Stimulated activated CD8-positive, alpha-beta memory T cell treated with anti-CD3 and anti-CD28 coated beads, Interleukin-12 subunit alpha, Interleukin-12 subunit beta, amount 100 ng/mL, for 24 hours (primary cell): ENCODE results near the gene MSRB2.

Source experiments
- DNase-seq: peaks from one replicate; pipeline ENCODE4 v3.0.0-alpha.2; 2020; ENCODE audit errors: extremely low read depth

The MSRB2 gene

DNA sequence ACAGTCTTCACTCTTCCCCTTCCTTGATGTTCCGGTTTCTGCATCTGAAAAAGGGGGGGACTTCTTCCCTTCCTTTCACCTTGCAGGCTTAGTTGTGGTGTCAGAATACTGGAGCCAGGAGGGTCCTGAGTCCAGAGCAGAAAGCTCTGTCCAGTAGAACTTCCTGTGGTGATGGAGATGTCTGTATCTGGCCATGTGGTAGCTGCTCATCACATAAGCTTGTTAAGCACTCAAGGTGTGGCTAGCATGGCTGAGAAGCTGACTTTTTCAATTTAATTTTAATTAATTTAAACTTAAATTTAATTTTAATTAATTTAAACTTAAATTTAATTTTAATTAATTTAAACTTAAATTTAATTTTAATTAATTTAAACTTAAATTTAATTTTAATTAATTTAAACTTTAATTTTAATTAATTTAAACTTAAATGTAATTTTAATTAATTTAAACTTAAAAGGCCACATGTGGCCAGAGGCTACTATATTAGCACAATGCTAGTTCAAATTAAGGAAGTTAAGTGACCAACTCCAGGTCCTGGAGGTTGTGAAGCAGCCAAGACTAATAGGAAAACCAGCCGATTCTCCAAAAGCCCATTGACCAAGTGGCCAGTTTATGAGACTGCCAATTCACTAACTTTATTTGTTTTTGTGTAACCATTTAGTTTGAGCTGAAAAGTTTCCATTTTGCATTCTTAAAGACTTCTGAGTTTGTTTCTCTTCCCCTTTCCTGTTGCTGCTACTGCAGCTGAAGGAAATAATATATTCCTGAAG lies 16.3 kb downstream of the MSRB2 start:
- DNase-seq: no peak

DNA sequence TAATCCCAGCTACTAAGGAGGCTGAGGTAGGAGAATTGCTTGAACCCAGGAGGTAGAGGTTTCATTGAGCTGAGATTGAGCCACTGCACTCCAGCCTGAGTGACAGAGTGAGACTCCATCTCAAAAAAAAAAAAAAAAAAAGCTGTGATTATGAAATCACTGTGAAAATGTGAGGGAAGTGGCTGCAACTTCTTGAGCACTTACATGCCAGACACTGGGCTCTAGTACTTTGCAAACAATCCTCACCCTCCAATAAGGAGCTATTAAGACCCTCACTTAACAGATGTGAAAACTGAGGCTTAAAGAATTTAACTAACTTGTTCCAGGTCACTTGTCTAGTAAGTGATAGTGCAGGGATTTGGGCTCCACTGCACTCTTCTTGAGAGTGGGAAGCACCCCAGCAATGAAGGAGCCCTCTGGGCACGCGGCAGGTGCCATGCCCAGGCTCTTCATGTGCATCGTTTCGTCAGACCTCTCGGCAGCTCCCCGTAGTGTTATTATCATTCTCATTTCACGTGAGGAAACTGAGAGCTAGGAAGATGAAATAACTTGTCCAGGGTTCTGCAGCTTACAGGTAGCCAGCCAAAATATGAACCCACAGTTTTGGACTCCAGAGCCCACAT lies 19.0 kb downstream of the MSRB2 start:
- no peak for DNase-seq

DNA sequence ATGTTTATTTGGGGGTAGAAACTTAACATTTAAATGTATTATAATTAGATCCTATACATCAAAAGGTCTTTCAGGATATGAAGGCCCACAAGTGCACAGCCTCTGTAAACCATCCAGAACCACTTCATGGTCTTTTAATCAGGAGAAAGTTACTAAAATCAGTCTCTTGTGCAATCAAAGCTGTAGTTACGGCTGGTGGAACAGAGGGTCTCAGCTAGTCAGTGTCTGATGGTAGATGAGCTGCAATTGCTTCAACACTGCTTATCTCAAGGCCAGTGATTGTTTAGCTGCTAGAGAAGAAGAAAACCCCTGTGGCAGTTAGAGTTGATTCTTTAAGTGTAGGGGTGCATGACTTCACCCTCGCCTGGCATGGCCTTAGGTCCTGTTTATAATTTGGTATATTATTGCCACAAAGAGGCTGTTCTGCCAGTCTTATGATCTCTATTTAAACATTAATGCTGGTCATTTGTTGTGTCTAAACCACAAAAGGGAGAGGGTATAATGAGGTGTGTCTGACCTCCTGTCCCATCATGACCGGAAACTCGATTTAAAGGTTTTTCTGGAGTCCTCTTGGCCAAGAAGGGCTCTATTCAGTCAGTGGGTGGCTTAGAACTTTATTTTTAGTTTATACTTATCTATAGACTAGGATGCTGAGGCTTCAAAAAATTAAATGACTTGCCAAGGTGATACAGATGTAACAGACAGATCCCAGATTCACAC lies 21.3 kb downstream of the MSRB2 start:
- no peak for DNase-seq

DNA sequence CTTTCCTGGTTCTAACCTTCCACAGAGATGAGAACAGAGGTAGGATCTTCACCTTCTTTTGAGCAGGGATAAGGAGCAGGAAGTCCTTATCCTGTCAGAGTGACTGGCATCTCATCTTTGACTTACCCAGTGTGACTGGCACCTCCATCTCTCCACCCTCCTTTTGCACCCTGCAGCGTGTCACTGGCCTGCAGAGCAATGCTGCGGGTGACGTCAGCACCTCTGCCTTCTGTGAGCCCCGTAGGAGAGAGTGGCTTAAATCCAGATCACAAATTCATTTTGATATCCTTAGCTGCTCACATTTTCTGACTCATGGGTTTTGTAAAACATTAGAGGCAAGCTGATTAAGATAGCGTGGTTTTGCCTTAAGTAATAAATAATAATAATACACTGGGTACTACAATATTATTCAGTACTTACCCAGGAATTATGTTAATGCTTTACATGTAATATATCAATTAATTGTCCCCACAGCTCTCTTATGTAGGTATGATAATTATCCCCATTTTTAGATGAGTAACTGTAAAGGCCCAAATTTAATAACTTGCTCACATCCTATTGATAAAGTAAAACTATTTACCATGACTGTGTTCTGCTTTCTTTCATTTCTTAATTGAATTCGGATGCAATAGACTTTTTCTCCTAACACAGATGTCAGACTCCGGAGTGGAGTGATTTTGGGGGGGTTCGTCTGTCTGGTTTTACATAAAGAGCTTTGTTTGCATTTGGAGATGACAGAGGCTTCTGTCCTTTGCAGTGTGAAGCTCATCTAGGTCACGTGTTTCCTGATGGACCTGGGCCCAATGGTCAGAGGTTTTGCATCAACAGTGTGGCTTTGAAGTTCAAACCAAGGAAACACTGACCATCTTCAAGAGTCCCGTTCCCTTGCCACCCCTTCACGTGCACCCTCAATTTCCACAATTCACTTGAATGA lies 24.9 kb downstream of the MSRB2 start:
- no peak for DNase-seq

DNA sequence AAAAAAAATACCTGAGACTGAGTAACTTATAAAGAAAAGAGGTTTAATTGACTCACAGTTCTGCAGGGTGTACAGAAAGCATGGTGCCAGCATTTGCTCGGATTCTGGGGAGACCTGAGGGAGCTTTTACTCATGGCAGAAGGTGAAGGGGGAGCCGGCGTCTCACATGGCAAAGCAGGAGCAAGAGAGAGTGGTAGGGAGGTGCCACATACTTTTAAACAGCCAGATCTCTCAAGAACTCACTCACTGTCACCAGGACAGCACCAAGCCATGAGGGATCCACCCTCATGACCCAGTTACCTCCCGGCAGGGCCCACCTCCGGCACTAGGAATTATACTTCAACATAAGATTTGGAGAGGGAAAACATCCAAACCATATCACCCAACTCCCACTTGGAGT lies 25.8 kb downstream of the MSRB2 start:
- no peak for DNase-seq

DNA sequence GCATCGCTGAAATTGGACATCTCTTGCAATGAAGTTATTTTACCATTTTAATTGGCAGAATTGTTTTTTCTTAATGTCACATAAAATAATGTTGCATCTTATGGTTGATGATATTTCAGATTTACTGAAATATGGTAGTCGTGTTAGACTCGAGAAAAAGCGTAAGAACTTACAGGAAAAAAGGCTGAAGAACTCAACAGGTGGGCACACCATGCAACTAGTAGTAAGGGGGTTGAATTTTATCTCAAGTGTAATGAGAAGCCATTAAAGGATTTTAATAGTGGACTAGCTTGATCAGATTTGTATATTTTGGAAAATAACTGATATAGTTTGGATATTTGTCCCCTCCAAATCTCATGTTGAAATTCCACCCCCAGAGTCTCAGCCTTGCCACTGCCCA lies 41.1 kb downstream of the MSRB2 start:
- DNase-seq: no peak

DNA sequence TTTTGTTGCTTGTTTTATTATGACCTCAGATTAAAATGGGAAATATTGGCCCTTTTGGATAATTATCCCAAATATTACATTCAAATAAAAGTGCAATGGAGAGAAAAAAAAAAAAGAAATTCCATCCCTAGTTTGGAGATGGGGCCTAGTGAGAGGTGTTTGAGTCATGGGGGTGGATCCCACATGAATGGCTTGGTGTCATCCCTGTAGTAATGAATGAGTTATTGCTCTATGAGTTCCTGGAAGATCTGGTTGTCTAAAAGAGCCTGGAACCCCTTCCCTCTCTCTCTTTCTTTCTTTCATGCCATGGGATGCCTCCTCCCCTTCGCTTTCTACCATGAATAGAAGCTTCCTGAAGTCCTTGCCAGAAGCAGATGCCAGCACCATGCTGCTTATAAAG lies 44.3 kb downstream of the MSRB2 start:
- DNase-seq: no peak

DNA sequence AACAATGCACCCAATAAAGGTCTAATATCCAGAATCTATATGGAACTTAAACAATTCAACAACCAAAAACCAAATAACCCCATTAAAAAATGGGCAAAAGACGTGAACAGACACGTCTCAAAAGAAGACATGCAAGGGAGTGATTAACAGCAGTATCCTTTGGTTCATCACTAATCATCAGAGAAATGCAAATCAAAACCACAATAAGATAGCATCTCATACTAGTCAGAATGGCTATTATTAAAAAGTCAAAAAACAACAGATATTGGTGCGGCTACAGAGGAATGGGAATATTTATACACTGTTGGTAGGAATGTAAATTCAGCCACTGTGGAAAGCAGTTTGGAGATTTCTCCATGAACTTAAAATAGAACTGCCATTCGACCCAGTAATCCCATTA lies 46.6 kb downstream of the MSRB2 start:
- no peak for DNase-seq

DNA sequence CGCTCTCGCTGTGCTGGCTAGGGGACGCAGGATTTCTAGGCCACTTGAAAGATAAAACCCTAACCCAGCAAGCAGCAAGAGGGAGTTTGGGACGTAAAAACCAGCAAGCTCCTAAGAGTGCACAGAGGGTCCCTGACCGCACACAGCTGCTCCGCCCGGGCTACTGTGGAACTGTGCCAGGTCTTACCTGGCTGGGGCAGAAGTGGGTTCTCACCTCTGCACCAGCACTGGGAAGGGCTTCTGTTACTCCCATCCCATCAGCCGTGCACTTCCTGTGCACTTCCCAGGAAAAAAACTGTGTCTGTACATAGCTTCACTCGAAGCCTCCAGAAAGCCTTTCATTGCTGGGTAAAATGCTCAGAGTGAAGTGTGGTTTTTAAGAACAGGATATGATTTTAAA lies 50.9 kb downstream of the MSRB2 start:
- DNase-seq: no peak

DNA sequence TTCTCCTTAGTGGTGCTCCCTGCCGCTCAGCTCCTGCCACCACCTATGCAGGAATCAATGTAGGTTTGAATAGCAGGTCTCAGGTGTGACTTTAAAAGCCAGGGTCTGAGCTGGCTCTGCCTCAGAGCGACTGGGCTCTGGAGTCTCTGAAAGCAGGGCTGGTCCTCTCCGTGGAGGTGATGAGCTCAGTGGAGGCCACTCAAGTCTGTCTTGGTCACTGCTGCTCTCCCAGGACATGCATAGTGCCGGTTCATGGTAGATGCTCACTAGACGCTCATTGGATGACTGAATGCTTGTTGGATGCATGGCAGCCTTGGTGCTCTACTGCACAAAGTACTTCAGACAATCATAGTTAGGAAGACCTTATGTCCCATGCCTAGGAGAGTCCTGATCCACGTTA lies 51.7 kb downstream of the MSRB2 start:
- DNase-seq: no peak

DNA sequence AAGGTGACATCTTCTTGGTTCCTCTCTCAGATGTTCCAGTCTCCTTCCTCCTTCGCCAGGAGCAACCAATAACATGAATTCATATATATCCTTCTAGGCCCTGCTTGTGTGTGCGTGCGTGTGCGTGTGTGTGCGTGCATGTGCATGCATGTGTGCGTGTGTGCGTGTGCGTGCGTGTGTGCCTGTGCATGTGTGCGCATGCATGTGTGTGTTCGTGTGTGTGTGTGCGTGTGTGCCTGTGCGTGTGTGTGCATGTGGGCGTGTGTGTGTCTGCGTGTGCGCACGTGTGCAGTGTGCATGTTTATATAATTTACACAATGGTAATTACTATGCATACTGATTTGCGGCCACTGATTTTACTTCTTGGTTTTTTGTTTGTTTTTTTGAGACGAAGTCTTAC lies 52.8 kb downstream of the MSRB2 start:
- no peak for DNase-seq

DNA sequence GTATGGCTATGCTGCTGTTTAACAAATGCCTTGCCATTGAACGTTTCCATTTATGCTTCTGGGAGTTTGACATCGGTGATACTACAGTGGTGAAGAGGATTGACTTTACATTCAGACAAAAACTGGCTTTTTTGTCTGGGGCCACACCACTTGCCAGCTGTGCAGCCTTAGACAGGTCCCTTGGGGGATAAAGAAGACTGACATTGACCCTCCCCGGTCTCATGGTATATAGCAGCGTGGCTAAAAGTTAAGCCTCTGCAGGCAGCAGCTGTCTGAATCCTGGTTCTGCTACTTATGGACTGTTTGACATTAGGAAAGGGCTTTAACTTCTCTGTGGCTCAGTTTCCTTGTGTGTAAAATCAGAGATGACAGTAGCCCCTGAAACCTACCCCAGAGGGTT lies 54.7 kb downstream of the MSRB2 start:
- no peak for DNase-seq

DNA sequence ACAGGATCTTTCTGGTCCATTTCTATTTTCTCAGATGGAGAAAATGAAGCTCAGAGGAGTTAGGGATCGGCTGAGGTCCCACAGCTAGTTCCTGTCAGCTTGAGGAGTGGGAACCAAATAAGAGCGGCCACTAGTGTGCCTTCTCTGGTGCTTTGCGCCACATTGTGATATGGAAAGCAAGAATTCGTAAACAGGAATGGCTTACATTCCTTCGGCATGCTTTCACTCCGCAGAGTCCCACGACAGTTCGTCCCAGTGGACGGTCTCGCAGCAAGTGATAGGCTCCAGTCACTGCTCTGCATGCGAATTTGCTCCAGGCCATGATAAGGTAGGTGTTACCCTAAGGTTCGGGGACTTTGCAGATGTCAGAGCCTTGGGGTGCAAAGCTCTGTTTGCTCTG lies 55.2 kb downstream of the MSRB2 start:
- no peak for DNase-seq

DNA sequence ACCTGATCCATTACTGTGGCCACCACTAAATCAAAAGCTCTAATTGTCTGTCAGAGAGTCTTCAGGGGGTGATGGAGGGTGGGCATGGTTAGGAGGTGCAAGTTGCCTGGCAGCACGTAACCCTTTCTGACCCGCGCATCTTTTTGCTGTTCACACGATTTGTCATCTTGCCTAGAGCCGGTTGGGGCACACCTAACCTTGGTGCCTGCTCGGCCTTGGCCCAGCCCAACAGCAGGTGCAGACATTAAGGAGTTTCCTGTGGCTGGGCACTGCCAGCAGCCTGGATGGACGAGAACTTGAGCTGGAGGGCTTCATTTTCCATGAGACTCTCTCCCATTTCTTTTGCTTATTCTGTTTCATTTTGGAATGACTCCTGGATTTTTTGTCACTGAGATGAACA lies 55.7 kb downstream of the MSRB2 start:
- no peak for DNase-seq

DNA sequence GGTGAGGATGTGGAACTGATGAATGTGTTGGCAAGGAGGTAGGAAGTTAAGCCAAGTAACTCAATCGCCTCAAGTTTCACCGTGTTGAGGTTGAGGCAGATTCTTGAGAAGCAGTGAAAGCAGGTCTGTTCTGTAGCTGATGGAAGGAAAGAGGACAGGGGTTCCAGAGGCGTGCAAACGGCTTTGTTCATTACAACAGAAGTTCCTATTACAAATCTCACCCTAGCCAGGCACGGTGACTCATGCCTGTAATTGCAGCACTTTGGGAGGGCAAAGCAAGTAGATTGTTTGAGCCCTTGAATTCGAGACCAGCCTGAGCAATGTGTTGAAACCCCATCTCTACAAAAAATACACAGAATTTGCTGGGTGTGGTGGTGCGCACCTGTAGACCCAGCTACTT lies 59.8 kb downstream of the MSRB2 start:
- DNase-seq: no peak

DNA sequence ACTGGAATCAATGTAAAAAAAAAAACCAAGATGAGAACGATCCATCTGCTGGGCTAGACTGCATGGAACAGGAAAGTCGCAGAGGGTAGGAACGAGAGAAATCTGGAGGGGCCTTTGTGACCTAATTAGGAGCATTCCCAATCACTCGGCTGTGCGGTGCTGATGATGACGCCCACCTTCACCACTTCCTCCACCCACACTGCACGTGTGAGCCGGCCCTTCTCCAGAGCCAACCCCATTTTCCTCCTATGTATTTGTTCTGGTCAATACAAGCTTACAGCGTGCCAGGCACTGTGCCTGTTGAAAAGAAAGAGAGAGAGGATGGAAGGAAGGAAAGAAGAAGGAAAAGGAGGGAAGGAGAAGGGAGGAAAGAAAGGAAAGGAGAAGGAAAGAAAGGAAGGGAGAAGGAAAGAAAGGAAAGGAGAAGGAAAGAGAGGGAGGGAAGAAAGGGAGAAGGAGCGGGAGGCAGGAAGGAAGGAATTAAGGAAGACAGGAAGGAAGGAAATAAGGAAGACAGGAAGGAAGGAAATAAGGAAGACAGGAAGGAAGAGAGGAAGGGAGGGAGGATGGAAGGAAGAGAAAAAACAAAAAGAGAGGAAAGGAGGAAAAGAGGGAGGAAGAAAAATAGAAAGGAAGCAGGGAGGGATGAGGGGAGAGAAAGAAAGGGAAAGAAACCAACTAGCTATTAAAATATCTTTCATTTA lies 61.2 kb downstream of the MSRB2 start:
- DNase-seq: no peak

DNA sequence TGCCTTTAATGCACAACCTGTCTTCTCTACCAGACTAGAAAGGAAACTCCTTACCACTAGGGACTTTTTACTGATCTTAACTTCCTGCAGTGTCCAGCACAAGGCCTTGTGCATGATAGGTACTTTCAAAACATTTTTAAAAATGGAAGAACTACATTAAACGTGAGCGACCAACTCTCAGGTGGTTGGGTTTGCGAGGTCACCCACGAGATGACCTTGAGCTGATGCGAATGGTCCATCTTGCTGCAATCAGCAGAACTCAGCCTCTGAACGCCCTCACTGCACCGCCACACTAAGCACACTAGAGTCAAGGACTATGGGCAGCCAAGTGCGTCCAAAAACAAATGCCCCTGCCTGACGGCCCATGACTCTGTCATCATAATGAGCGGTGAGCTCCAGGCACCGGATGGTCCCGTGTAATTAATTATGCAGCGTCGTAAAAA lies 61.9 kb downstream of the MSRB2 start:
- no peak for DNase-seq

DNA sequence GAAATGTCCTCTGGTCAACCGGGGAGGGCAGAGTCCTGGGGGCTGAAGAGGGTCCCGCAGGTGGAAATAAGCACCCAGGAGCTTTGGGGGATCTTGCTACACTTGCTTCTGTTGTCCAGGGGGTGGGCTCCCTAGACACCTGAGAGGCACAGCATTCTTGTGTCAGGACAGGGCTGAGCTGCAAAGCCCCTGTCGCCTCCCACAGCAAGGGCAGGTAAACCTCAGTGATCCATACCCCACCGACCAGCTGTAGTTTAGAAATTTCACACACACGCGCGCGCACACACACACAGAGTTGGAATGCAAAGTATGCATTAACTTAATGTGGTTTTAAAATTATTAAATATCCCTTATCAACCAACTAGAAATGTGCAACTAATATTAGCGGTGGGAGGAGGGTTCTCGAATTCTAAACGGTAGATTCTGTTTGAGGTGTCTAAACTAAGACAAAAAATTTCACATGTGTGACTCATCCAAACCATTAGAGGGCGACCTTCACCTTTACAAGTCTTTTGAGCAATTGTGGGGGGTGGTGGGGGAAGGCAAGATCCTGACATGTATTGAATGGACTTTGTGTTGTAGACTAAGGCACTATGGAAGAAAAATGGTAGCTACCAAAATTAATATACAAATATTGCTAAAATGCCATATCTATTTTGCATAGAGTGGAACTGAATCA lies 62.5 kb downstream of the MSRB2 start:
- DNase-seq: no peak

DNA sequence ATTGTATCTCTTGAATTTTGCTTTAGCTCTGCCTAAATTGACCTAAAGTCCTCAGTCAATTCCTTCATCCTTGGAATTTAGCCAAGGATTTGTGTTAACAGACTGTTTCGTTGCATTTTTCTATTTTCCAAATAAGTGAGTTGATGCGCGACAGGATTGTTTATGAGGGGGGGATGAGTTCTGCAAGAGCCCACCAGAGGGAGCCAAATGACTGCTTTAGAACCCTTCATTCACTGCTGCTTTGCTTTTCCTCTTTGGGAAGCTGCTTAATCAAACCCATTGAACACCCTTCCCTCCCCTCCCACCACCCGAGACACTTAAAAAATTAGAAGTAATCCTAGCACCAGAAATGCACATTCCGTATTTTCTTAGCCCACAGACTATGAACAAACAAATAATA lies 63.0 kb downstream of the MSRB2 start:
- no peak for DNase-seq

DNA sequence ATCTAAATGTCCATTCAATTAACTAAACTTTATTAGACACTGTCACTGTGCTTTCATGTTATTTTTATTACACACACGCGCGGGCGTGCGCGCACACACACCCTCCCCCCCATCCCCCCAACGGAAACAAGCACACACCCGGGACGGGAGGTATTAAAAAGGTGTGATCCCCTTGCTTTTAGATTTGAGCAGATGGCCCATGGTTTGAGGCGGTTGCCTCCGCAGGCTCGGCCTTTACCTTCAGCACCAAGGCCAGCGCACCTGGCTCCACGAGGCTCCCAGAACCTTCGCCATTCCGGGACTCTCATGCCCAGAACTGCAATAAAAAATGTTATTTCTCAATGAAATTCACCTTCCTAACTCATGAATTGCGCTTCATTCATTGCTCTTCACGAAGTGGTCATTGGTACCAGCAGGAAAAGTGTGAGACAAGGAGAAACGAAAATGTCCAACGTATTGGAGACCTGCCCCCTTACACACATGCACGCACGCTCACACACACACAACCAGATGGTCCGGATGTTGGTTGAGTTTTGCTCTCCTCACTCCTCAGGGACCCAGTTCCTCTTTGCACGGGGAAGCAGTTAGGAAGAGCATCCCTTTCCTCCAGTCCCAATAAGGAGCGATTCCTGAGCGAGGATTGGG lies 76.0 kb downstream of the MSRB2 start:
- no peak for DNase-seq
